Muscle layer of duodenum (tissue), 2 donors: ENCODE measurements around the gene GMPPB.

Experiments
- H3K27ac ChIP-seq: one replicate; pipeline ENCODE4 v1.7.0; 2013; ENCODE audit warnings: mild to moderate bottlenecking, low read length
- H3K27me3 ChIP-seq: one replicate; pipeline ENCODE4 v1.7.0; 2013; ENCODE audit warnings: low read depth, mild to moderate bottlenecking, control low read depth, low read length
- H3K36me3 ChIP-seq, 2 donors: one replicate each; pipeline ENCODE4 v1.7.0; 2013; ENCODE audit warnings: low read length in 2 of 2, control low read depth in 1 of 2, mild to moderate bottlenecking in 1 of 2; ENCODE audit not compliant: insufficient read depth in 2 of 2, control insufficient read depth in 1 of 2
- H3K4me1 ChIP-seq, 2 donors: one replicate each; pipeline ENCODE4 v1.7.0; 2013; ENCODE audit warnings: low read length in 2 of 2, mild to moderate bottlenecking in 2 of 2, control low read depth in 1 of 2, moderate library complexity in 1 of 2; ENCODE audit not compliant: insufficient read depth in 2 of 2, control insufficient read depth in 1 of 2
- H3K4me3 ChIP-seq, 2 donors: one replicate each; pipeline ENCODE4 v1.7.0; 2013; ENCODE audit warnings: low read length in 2 of 2, low read depth in 1 of 2, mild to moderate bottlenecking in 1 of 2
- H3K9me3 ChIP-seq, 2 donors: one replicate each; pipeline ENCODE4 v1.7.0; 2013; ENCODE audit warnings: low read length in 2 of 2, control low read depth in 1 of 2, mild to moderate bottlenecking in 1 of 2; ENCODE audit not compliant: control insufficient read depth in 1 of 2
- donor health status: healthy.

Gene GMPPB

GRCh38 chr3:49727924-49728361 lies 4.2 kb upstream of the GMPPB start:
- Histone ChIP-seq H3K9me3 (no peaks in the 10 kb centered on the region), H3K27me3 (no peaks in the 10 kb centered on the region), H3K4me1 (peaks cover 3 to 10% of the 10 kb centered on the region in 2 donors), H3K27ac (no peak overlapping the region), H3K36me3 (peaks cover 31 to 47% of the 10 kb centered on the region in 2 donors), H3K4me3 (no peak overlapping the region)

- Histone ChIP-seq H3K4me1 (peaks cover 3 to 16% of the 10 kb centered on the region in 2 donors), H3K36me3 (peaks cover 25 to 41% of the 10 kb centered on the region in 2 donors), H3K9me3 (no peaks in the 10 kb centered on the region)
Measured at GRCh38 chr3:49727154-49727923, 3.6 kb upstream of the GMPPB start.

GRCh38 chr3:49725906-49726681 lies 2.3 kb upstream of the GMPPB start:
- H3K27ac ChIP-seq, result no peak overlapping the region
- peaks cover 29 to 43% of the 10 kb centered on the region in 2 donors for H3K36me3 ChIP-seq
- no peak overlapping the region for H3K4me3 ChIP-seq
- H3K9me3 ChIP-seq, result no peaks in the 10 kb centered on the region
- H3K4me1 ChIP-seq, result peaks cover 3 to 20% of the 10 kb centered on the region in 2 donors
- no peaks in the 10 kb centered on the region for H3K27me3 ChIP-seq

More at GRCh38 chr3:49727154-49727923, 3.6 kb upstream of the GMPPB start:
- Histone ChIP-seq H3K27ac (no peak overlapping the region), H3K4me3 (no peak overlapping the region), H3K27me3 (no peaks in the 10 kb centered on the region)

- H3K27ac ChIP-seq, result peak overlapping the region; percentile 92
- peak overlapping the region; percentile 57 to 98 for H3K4me3 ChIP-seq
- H3K4me1 ChIP-seq, result peaks cover 3 to 20% of the 10 kb centered on the region in 2 donors
- H3K36me3 ChIP-seq, result peaks cover 29 to 42% of the 10 kb centered on the region in 2 donors
- H3K27me3 ChIP-seq, result no peaks in the 10 kb centered on the region
- H3K9me3 ChIP-seq, result no peaks in the 10 kb centered on the region
Measured at GRCh38 chr3:49724586-49724985, 835 bp upstream of the GMPPB start.

GRCh38 chr3:49723296-49723627 lies 489 bp downstream of the GMPPB start:
- Histone ChIP-seq H3K9me3 (no peaks in the 10 kb centered on the region), H3K4me1 (peaks cover 3 to 29% of the 10 kb centered on the region in 2 donors), H3K27ac (peak overlapping the region; percentile 93), H3K36me3 (peaks cover 29 to 40% of the 10 kb centered on the region in 2 donors), H3K4me3 (peak overlapping the region; percentile 91 to 98), H3K27me3 (no peaks in the 10 kb centered on the region)

GRCh38 chr3:49722896-49723295 lies 855 bp downstream of the GMPPB start:
- Histone ChIP-seq H3K4me1 (peaks cover 3 to 29% of the 10 kb centered on the region in 2 donors), H3K4me3 (peak overlapping the region; percentile 91 to 98), H3K9me3 (no peaks in the 10 kb centered on the region), H3K36me3 (peaks cover 26 to 36% of the 10 kb centered on the region in 2 donors), H3K27ac (peak overlapping the region; percentile 93), H3K27me3 (no peaks in the 10 kb centered on the region)

- no peaks in the 10 kb centered on the region for H3K27me3 ChIP-seq
- H3K9me3 ChIP-seq, result no peaks in the 10 kb centered on the region
- peaks cover 3 to 29% of the 10 kb centered on the region in 2 donors for H3K4me1 ChIP-seq
- H3K36me3 ChIP-seq, result peaks cover 18 to 29% of the 10 kb centered on the region in 2 donors
- peak overlapping the region; percentile 91 to 98 for H3K4me3 ChIP-seq
- H3K27ac ChIP-seq, result no peak overlapping the region
Measured at GRCh38 chr3:49721896-49722781, 1.6 kb downstream of the GMPPB start.

GRCh38 chr3:49721596-49721895 lies 2.2 kb downstream of the GMPPB start:
- H3K9me3 ChIP-seq, result no peaks in the 10 kb centered on the region
- peaks cover 12 to 24% of the 10 kb centered on the region in 2 donors for H3K36me3 ChIP-seq
- H3K27ac ChIP-seq, result no peak overlapping the region
- no peaks in the 10 kb centered on the region for H3K27me3 ChIP-seq
- H3K4me1 ChIP-seq, result peaks cover 3 to 29% of the 10 kb centered on the region in 2 donors
- H3K4me3 ChIP-seq, result no peak overlapping the region

- peaks cover 3 to 29% of the 10 kb centered on the region in 2 donors for H3K4me1 ChIP-seq
- no peaks in the 10 kb centered on the region for H3K27me3 ChIP-seq
- H3K4me3 ChIP-seq, result no peak overlapping the region
- no peaks in the 10 kb centered on the region for H3K9me3 ChIP-seq
- peaks cover 9 to 24% of the 10 kb centered on the region in 2 donors for H3K36me3 ChIP-seq
- H3K27ac ChIP-seq, result no peak overlapping the region
Measured at GRCh38 chr3:49720855-49721595, 2.7 kb downstream of the GMPPB start.

GRCh38 chr3:49719214-49719884 lies 4.4 kb downstream of the GMPPB start, which contains the start of gene AMIGO3:
Gene AMIGO3, minus strand, starts transcription at chr3:49719684. Its CDS starts 219 bp downstream, at chr3:49719465.
- no peak within 1 kb of the TSS for H3K27ac ChIP-seq
- H3K9me3 ChIP-seq, result no peaks in the 10 kb centered on the region
- H3K4me3 ChIP-seq, result peak within 1 kb of the TSS; percentile 48 to 67
- no peaks in the 10 kb centered on the region for H3K27me3 ChIP-seq
- H3K4me1 ChIP-seq, result peaks cover under 1 to 23% of the 10 kb centered on the region in 2 donors
- H3K36me3 ChIP-seq, result peaks cover 9 to 34% of the 10 kb centered on the region in 2 donors
